OCI-LY3 (cell line): ENCODE measurements around the gene SH3PXD2A.

Experiments
- CTCF ChIP-seq: fragments of 200-600, 300-600 bp; sonication (generic); IDR thresholded peaks from 2 replicates; pipeline ENCODE4 v1.5.1; 2014; ENCODE audit warnings: antibody characterized with exemption, low read length, low read depth
- EZH2phosphoT487 ChIP-seq: fragments of 200-600 bp; shearing (Covaris generic); IDR thresholded peaks from 2 replicates; pipeline ENCODE4 v1.6.1; 2018; ENCODE audit warnings: antibody characterized with exemption, mixed run types, low read depth

GRCh38 chr10:103853428-103854264 is 1.7 kb downstream of the SH3PXD2A start:
- TF ChIP-seq CTCF, result no peak
- no peak for TF ChIP-seq EZH2phosphoT487
